CD4-positive, alpha-beta T cell treated with Interleukin-17A for 4 hours (primary cell): Measurements from ENCODE around the gene RPL10.

Source experiments
- DNase-seq: peaks from one replicate; pipeline ENCODE4 v3.0.0-alpha.2; 2020; ENCODE audit warnings: mixed read lengths

Gene RPL10

GRCh38 chrX:154433605-154434004 lies 35.4 kb downstream of the RPL10 start:
- no peak for DNase-seq

GRCh38 chrX:154434394-154435168 lies 36.4 kb downstream of the RPL10 start:
- no peak for DNase-seq

DNA sequence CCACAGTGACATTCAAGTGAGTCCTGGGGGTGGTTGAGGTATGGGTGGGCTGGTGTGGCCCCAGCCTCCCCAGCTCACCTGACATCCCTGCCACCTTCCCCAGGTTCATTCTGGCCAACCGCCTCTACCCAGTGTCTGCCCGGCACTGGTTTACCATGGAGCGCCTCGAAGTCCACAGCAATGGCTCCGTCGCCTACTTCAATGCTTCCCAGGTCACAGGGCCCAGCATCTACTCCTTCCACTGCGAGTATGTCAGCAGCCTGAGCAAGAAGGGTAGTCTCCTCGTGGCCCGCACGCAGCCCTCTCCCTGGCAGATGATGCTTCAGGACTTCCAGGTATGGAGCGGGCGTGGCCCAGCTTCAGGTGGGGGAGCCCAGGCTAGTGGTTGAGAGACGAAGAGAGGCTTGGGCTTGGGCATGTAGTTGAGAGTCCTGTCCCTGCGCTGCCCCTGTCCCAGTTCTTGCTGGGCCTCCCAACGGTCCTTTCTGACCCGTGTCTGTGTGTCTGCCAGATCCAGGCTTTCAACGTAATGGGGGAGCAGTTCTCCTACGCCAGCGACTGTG lies 37.1 kb downstream of the RPL10 start:
- no peak for DNase-seq

GRCh38 chrX:154436374-154436982 lies 38.3 kb downstream of the RPL10 start:
- peak; percentile 60 for DNase-seq

- DNase-seq = peak; percentile 68
Observed at GRCh38 chrX:154436983-154437752, 39.0 kb downstream of the RPL10 start, which contains the start of gene GDI1. Gene GDI1 (plus strand): TSS chrX:154437154. CDS start chrX:154437255, 101 bp downstream.

DNA sequence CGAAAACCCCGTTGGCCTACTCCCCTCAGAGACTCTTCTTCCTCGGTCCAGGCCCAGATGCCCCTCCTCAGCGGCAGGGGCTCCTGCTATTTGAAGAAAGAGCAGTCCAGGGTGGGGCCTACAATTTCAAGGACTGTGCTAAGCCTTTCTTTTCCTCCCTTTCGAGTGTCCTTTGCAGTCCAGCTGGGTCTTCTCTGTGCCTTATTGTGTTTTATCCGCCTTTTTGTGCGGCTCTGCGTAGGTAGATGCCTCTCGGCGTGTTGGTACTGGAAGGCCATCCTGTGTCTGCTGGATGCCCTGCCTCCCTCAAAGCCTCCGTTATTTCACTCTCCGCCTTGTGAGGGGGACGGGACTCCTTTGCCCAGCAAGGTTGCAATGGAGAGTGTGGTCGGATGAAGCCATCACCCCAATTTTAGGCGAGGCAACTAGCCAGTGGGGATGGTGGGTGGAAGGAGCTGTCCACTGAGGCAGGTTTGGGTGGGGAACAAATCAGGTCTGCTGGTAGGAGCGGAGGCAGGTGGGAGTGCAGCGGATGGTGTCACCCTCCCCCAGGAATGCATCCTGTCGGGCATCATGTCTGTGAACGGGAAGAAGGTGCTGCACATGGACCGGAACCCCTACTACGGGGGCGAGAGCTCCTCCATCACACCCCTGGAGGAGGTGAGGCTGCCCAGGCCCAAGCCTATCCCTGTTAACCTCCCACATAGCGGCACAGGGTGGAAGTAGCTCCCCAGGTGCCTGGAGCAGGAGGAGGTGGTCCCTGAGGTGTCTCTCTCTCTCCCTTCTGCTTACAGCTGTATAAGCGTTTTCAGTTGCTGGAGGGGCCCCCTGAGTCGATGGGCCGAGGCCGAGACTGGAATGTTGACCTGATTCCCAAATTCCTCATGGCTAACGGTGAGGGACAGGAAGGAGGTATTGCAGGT lies 40.1 kb downstream of the RPL10 start:
- DNase-seq = no peak

DNA sequence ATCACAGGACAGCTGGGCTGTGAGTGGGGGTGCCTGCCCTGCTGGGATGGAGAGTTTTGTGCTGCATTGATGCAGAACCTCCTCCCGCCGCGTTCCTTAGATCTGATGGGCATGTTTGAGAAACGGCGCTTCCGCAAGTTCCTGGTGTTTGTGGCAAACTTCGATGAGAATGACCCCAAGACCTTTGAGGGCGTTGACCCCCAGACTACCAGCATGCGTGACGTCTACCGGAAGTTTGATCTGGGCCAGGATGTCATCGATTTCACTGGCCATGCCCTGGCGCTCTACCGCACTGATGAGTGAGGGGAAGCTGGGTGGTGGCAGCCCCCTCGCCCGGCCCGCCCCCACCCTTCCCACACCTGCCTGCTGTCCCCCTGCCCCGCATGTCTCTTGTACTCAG lies 41.7 kb downstream of the RPL10 start:
- no peak for DNase-seq

- DNase-seq = no peak
Observed at GRCh38 chrX:154440623-154441357, 42.6 kb downstream of the RPL10 start.

GRCh38 chrX:154441564-154441963 lies 43.4 kb downstream of the RPL10 start:
- peak; percentile 29 for DNase-seq

GRCh38 chrX:154441984-154442707 lies 44.0 kb downstream of the RPL10 start:
- no peak for DNase-seq

- DNase-seq = no peak
Observed at GRCh38 chrX:154443479-154443910, 45.3 kb downstream of the RPL10 start.

- peak; percentile 78 for DNase-seq
Observed at GRCh38 chrX:154443992-154444754, 46.0 kb downstream of the RPL10 start, which contains the start of gene FAM50A. Gene FAM50A (plus strand): TSS chrX:154444141. CDS start chrX:154444236, 95 bp downstream.

DNA sequence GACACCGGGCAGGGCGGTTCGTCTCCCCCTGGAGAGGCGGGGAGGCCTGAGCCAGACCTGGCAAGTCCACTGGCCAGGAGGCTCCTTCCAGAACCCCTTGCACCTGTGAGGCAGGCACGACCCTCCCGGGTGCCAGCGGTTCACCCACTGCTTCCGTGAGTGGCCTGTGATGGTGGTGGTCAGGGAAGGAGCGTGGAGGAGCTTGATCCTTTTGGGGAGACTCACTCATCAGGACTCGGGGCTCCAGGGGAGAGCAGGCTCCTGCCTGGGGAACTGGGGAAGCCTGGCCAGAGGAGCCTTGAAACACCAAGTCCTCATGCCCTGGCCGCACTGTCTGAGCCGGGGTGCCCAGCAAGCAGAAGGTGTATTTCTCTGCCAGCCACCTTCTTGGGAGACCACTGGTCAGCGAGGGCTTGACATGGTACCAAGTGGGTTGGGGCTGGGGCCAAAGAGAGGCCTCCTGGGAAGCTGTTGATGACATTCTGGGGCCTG lies 46.6 kb downstream of the RPL10 start:
- DNase-seq = no peak

- no peak for DNase-seq
Observed at GRCh38 chrX:154445776-154446175, 47.6 kb downstream of the RPL10 start.

DNA sequence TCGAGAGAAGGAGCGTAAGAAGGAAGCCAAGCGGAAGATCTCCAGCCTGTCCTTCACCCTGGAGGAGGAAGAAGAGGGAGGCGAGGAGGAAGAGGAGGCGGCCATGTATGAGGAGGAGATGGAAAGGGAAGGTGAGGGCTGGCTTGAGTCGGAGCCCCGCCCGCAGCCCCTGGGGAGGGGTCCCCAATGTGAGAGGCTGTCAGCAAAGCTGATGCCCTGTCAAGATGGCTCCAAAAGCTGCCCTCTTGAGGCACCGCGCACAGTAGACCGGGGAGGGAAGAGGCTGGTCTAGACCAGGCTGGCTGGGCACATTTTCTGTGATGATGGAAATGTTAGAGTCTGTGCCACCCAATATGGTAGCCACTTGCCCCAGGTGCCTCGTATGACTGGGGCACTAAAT lies 48.3 kb downstream of the RPL10 start:
- DNase-seq = no peak

DNA sequence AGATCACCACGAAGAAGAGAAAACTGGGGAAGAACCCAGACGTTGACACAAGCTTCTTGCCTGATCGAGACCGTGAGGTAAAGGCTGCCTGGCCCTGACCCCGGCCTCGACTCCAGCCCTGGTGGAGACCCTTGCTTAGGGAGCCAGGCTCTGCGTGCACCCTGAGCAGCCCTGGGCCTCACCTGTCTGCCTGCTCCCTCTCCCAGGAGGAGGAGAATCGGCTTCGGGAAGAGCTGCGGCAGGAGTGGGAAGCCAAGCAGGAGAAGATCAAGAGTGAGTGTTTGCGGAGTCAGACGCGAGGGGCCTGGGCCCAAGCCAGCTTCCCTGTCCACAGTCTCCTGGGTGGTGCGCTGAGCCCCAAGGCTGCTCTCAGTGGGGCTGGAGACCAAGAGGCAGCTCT lies 50.3 kb downstream of the RPL10 start:
- DNase-seq = no peak

GRCh38 chrX:154449618-154450017 lies 51.4 kb downstream of the RPL10 start:
- DNase-seq = no peak

GRCh38 chrX:154450312-154450711 lies 52.1 kb downstream of the RPL10 start:
- no peak for DNase-seq
